BE2C (cell line): ENCODE results near the gene HPDL.

Source experiments
- DNase-seq: peaks from one replicate; pipeline ENCODE4 v3.0.0-alpha.2; 2020
- H3K27me3 ChIP-seq: fragments of 250-450 bp; sonication (Bioruptor Pico); 2 replicates; pipeline ENCODE4 v1.5.1; 2020; ENCODE audit warnings: mild to moderate bottlenecking
- H3K36me3 ChIP-seq: fragments of 250-450 bp; sonication (Bioruptor Pico); 2 replicates; pipeline ENCODE4 v1.5.1; 2020; ENCODE audit warnings: mild to moderate bottlenecking
- H3K4me1 ChIP-seq: fragments of 250-450 bp; sonication (Bioruptor Pico); 2 replicates; pipeline ENCODE4 v1.5.1; 2020
- H3K4me3 ChIP-seq: 2 replicates; pipeline ENCODE4 v1.5.1; 2011; ENCODE audit warnings: low read depth, low read length
- H3K9me3 ChIP-seq: fragments of 250-450 bp; sonication (Bioruptor Pico); 2 replicates; pipeline ENCODE4 v1.5.1; 2020
- CTCF ChIP-seq: IDR thresholded peaks from 2 replicates; pipeline ENCODE4 v1.5.1; 2012; ENCODE audit warnings: mild to moderate bottlenecking, low read depth, low read length

HPDL gene

GRCh38 chr1:45319761-45320160, 6.9 kb upstream of the HPDL start:
- H3K4me3 ChIP-seq = no peak overlapping the region
- no peaks in the 10 kb centered on the region for H3K36me3 ChIP-seq
- no peaks in the 10 kb centered on the region for H3K9me3 ChIP-seq
- no peak for TF ChIP-seq CTCF
- H3K27me3 ChIP-seq = no peaks in the 10 kb centered on the region
- no peak for DNase-seq
- H3K4me1 ChIP-seq = no peaks in the 10 kb centered on the region

GRCh38 chr1:45321444-45321843, 5.3 kb upstream of the HPDL start:
- Histone ChIP-seq H3K36me3 (no peaks in the 10 kb centered on the region), H3K27me3 (no peaks in the 10 kb centered on the region), H3K9me3 (no peaks in the 10 kb centered on the region), H3K4me1 (no peaks in the 10 kb centered on the region; the same call in 1 of the 2 replicates), H3K4me3 (no peak overlapping the region)
- TF ChIP-seq CTCF = no peak
- no peak for DNase-seq

- H3K4me3 ChIP-seq = no peak overlapping the region
- no peak for DNase-seq
- no peaks in the 10 kb centered on the region for H3K36me3 ChIP-seq
- H3K4me1 ChIP-seq = no peaks in the 10 kb centered on the region; the same call in 1 of the 2 replicates
- no peaks in the 10 kb centered on the region for H3K9me3 ChIP-seq
- no peaks in the 10 kb centered on the region for H3K27me3 ChIP-seq
- TF ChIP-seq CTCF = no peak
Measured at GRCh38 chr1:45322486-45323040, 4.1 kb upstream of the HPDL start.

GRCh38 chr1:45325851-45326506, 716 bp upstream of the HPDL start:
- Histone ChIP-seq H3K9me3 (no peaks in the 10 kb centered on the region), H3K4me3 (peak overlapping the region; percentile 44), H3K4me1 (no peaks in the 10 kb centered on the region; the same call in 1 of the 2 replicates), H3K36me3 (no peaks in the 10 kb centered on the region), H3K27me3 (no peaks in the 10 kb centered on the region)
- DNase-seq = no peak
- no peak for TF ChIP-seq CTCF

GRCh38 chr1:45327644-45328515, 1.2 kb downstream of the HPDL start:
- no peak for DNase-seq

More at GRCh38 chr1:45327644-45328515, 1.2 kb downstream of the HPDL start:
- no peaks in the 10 kb centered on the region for H3K9me3 ChIP-seq
- TF ChIP-seq CTCF = no peak
- H3K27me3 ChIP-seq = no peaks in the 10 kb centered on the region
- peak overlapping the region; percentile 24 for H3K4me3 ChIP-seq
- no peaks in the 10 kb centered on the region; the same call in 1 of the 2 replicates for H3K4me1 ChIP-seq
- H3K36me3 ChIP-seq = no peaks in the 10 kb centered on the region
